ENCODE results near the gene FXYD6.

The FXYD6 gene

DNA sequence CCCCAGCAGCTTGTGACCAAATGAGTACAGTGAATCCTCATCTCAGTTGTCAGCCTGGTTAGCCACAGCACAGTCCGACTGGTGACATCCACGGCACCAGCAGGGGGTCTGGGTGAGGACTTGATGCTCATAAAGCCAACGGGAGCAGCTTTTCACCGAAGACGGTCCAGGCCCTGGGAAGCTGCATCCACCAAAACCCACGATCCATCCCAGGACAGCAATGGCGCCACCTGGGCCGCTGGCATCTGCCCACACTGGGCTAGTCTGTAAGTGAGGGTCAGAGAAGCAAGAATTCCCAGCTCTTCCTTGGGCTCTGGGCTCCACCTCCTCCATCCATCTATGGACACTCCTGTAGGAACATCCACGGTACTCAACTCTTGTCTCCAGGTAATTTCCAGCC lies 25.1 kb upstream of the FXYD6 start:
- Histone ChIP-seq H3K4me3 (no peak overlapping the region), H3K36me3 (ENCODE audit: insufficient read depth, low read length) (no peaks in the 10 kb centered on the region), H3K9me3 (ENCODE audit: low read depth, low read length) (no peaks in the 10 kb centered on the region), H3K9ac (ENCODE audit: insufficient read length) (no peak overlapping the region), H3K27ac (no peak overlapping the region)
- no peak for DNase-seq (ENCODE audit: low read depth, low spot score)
- TF ChIP-seq POLR2AphosphoS5 (IDR thresholded peaks at IDR 0.05; ENCODE audit: borderline replicate concordance, low read depth, low read length), result no peak
- no peak for TF ChIP-seq EZH2 (IDR thresholded peaks at IDR 0.05)
- TF ChIP-seq FOXP2 (optimal IDR thresholded peaks at IDR 0.05; ENCODE audit: control extremely low read depth, extremely low read length, insufficient read depth), result no peak

DNA sequence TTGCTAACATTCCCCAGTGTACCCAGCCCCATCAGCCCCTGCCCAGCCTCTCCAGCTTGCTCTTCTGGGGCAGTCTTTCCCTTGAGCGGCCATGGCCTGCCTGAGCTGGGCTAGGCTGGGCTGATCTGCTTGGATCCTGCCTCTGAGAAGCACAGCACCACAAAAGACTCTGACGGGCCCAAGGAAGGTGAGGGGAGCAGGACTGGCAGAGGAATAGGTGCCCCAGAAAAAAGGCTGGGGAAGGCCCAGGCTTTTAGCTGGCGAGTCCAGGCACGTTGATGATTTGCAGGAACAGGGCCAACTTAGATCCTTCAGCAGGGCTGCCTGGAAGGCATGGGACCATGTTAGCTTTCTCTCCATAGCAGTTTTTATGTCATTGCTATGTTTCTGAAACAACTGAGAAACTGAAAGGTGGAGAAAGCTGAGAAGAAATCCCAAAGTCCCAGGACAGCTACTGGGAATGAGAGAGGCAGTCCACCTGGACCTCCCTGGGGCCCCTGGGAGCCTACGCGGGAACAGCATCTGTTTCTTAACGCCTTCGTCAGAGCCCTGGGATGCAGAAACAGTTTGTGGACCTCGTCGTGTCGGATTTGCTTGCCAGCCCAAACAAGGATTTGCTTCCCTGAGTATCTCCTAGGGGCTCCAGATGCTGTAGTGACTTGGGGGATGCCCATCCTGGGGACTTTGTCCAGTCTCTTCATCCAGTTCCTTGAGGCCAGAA lies 24.4 kb upstream of the FXYD6 start:
- Histone ChIP-seq H3K27ac (no peak overlapping the region), H3K9me3 (ENCODE audit: low read depth, low read length) (no peaks in the 10 kb centered on the region), H3K36me3 (ENCODE audit: insufficient read depth, low read length) (no peaks in the 10 kb centered on the region), H3K4me3 (no peak overlapping the region), H3K9ac (ENCODE audit: insufficient read length) (no peak overlapping the region)
- DNase-seq (ENCODE audit: low read depth, low spot score), result no peak
- TF ChIP-seq EZH2 (IDR thresholded peaks at IDR 0.05), result no peak
- no peak for TF ChIP-seq POLR2AphosphoS5 (IDR thresholded peaks at IDR 0.05; ENCODE audit: borderline replicate concordance, low read depth, low read length)
- no peak for TF ChIP-seq FOXP2 (optimal IDR thresholded peaks at IDR 0.05; ENCODE audit: control extremely low read depth, extremely low read length, insufficient read depth)

DNA sequence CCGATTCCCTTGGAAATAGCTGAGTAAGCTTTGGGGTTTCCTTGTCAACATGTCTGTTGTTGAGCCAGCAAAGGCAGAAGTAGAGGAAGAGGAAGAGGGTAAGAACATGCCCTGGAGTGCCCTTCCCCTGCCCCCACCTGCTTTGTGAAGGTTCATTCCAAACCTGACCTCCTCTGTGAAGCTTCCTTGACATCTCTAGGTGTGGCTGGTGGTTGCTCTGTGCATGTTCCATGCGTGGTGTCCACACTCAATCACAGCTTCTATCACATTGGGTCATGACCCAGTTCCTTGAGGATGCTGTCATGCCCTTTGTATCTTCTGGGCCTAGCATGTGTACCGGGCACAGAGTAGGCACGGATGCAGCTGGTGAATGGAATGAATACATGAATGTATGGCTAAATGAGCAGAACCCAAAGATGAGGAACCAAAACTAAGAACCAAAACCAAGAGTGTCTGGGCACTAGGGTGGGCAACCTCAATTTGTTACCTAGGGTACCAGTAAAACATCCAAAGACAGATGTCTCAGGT lies 23.7 kb upstream of the FXYD6 start:
- TF ChIP-seq FOXP2 (optimal IDR thresholded peaks at IDR 0.05; ENCODE audit: control extremely low read depth, extremely low read length, insufficient read depth) (no peak), EZH2 (IDR thresholded peaks at IDR 0.05) (no peak)
- Histone ChIP-seq H3K36me3 (ENCODE audit: insufficient read depth, low read length) (no peaks in the 10 kb centered on the region), H3K9me3 (ENCODE audit: low read depth, low read length) (no peaks in the 10 kb centered on the region), H3K27ac (no peak overlapping the region), H3K4me3 (no peak overlapping the region), H3K9ac (ENCODE audit: insufficient read length) (no peak overlapping the region)
- no peak for DNase-seq (ENCODE audit: low read depth, low spot score)

DNA sequence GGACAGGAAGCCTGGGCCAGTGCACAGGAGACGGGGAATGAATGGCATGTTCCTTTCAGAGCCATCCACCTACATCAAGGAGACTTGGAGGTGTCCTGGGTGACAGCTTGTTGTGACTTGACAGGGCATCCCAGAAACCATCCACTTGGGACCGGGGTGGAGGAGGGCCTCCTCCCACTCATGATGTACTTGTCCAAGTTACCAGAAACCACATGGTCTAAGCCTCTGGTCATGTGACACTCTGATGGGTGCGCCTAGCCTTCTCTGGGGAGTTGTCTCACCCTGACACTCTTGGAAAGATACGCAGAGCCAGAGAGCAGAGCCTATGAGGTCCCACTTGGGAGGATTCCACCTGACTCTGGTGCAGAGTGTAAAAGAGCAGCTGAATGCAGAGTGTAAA lies 21.6 kb upstream of the FXYD6 start:
- H3K27ac ChIP-seq, result no peak overlapping the region
- no peak overlapping the region for H3K9ac ChIP-seq (ENCODE audit: insufficient read length)
- H3K36me3 ChIP-seq (ENCODE audit: insufficient read depth, low read length), result no peaks in the 10 kb centered on the region
- TF ChIP-seq EZH2 (IDR thresholded peaks at IDR 0.05) (no peak), POLR2AphosphoS5 (IDR thresholded peaks at IDR 0.05; ENCODE audit: borderline replicate concordance, low read depth, low read length) (no peak), FOXP2 (optimal IDR thresholded peaks at IDR 0.05; ENCODE audit: control extremely low read depth, extremely low read length, insufficient read depth) (no peak)
- no peaks in the 10 kb centered on the region for H3K9me3 ChIP-seq (ENCODE audit: low read depth, low read length)
- DNase-seq (ENCODE audit: low read depth, low spot score), result no peak
- no peak overlapping the region for H3K4me3 ChIP-seq

DNA sequence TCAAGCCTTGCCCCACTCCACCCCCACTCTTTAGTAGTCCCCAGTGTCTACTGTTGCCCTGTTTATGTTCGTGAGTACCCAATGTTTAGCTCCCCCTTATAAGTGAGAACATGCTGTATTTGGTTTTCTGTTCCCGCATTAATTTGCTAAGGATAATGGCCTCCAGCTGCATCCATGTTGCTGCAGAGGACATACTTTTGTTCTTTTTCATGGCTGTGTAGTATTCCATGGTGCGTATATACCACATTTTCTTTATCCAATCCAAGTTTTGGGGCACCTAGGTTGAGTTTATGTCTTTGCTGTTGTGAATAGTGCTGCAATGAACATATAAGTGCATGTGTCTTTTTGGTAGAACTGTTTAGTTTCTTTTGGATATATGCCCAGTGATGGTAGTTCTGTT lies 16.2 kb upstream of the FXYD6 start:
- H3K36me3 ChIP-seq (ENCODE audit: insufficient read depth, low read length), result no peaks in the 10 kb centered on the region
- TF ChIP-seq FOXP2 (optimal IDR thresholded peaks at IDR 0.05; ENCODE audit: control extremely low read depth, extremely low read length, insufficient read depth), result no peak
- TF ChIP-seq POLR2AphosphoS5 (IDR thresholded peaks at IDR 0.05; ENCODE audit: borderline replicate concordance, low read depth, low read length), result no peak
- no peak for TF ChIP-seq EZH2 (IDR thresholded peaks at IDR 0.05)
- H3K9ac ChIP-seq (ENCODE audit: insufficient read length), result no peak overlapping the region
- no peaks in the 10 kb centered on the region for H3K9me3 ChIP-seq (ENCODE audit: low read depth, low read length)
- H3K27ac ChIP-seq, result no peak overlapping the region
- H3K4me3 ChIP-seq, result no peak overlapping the region
- DNase-seq (ENCODE audit: low read depth, low spot score), result no peak

DNA sequence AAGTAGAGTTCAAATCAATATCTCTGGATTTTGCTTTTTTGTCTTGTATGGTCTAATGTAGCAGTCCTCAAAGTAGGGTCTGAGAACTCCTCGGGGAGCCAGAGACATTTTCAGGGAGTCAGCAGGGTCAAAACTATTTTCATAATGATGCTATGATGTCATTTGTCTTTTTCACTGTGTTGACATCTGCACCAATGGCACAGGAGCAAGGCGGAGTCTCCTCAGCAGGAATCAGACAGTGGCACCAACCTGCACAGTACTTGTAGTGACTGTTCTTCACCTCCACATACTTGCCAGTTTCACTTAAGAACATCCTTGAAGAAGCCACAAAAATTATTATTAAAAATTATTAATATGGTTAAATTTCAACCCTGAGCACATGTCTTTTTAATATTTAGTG lies 14.9 kb upstream of the FXYD6 start:
- H3K27ac ChIP-seq, result no peak overlapping the region
- no peaks in the 10 kb centered on the region for H3K36me3 ChIP-seq (ENCODE audit: insufficient read depth, low read length)
- H3K9me3 ChIP-seq (ENCODE audit: low read depth, low read length), result no peaks in the 10 kb centered on the region
- no peak for TF ChIP-seq EZH2 (IDR thresholded peaks at IDR 0.05)
- no peak for TF ChIP-seq POLR2AphosphoS5 (IDR thresholded peaks at IDR 0.05; ENCODE audit: borderline replicate concordance, low read depth, low read length)
- no peak for TF ChIP-seq FOXP2 (optimal IDR thresholded peaks at IDR 0.05; ENCODE audit: control extremely low read depth, extremely low read length, insufficient read depth)
- H3K9ac ChIP-seq (ENCODE audit: insufficient read length), result no peak overlapping the region
- H3K4me3 ChIP-seq, result no peak overlapping the region
- no peak for DNase-seq (ENCODE audit: low read depth, low spot score)

DNA sequence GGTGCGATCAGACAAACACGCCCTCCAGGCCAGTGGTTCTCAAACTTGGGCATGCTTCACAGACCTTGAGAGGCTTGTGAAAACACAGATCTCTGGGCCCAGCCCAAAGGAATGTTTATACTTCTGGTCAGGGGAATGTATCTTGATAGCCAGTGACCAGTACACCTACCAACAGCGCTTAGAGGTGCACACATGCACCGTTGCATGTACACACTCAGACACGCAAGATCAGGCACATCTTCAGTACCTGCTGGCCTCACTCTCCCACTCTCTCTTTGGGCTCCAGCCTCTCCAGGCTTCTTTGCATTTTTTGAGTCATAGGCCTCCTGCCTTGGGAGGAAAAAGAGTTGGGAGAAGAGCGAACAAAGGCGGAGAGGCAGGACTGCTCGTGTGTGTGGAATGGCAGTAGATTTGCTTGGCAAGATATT lies 11.7 kb upstream of the FXYD6 start:
- Histone ChIP-seq H3K9me3 (ENCODE audit: low read depth, low read length) (no peaks in the 10 kb centered on the region), H3K9ac (ENCODE audit: insufficient read length) (no peak overlapping the region), H3K36me3 (ENCODE audit: insufficient read depth, low read length) (no peaks in the 10 kb centered on the region), H3K27ac (no peak overlapping the region), H3K4me3 (no peak overlapping the region)
- no peak for DNase-seq (ENCODE audit: low read depth, low spot score)
- no peak for TF ChIP-seq POLR2AphosphoS5 (IDR thresholded peaks at IDR 0.05; ENCODE audit: borderline replicate concordance, low read depth, low read length)
- TF ChIP-seq FOXP2 (optimal IDR thresholded peaks at IDR 0.05; ENCODE audit: control extremely low read depth, extremely low read length, insufficient read depth), result no peak
- TF ChIP-seq EZH2 (IDR thresholded peaks at IDR 0.05), result no peak

DNA sequence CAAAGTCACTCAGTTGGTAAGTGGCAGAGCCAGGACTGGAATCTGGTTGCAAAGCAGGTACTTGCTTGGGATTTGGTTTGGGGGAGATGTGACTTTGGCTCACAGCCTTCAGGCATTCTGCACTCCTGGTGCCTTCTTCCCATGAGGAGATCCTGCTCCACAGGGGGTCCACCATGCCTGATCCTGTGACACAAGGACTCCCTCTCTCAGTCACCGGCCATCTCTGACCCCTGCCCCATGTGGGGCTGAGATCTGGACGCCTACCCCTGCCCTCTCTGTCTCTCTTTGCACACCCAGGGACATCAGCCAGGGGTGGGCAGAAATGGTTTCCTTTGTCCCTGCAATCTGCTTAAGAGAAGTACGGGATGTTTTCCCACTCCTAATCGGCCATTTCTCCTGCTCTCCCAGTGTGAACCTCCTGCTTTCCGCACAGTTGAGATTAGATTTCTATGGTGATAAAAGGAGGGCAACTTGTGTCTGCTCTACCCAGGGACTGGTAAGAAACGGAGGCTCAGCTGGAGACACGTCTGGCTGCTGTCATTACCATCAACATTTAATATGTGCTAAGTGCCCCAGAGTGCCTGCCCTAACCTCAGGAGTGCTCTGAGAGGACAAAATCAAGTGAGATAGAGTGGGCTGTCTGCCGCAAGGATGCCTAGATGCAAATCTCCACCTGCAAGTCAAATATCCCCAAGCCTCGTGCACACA lies 11.1 kb upstream of the FXYD6 start:
- TF ChIP-seq EZH2 (IDR thresholded peaks at IDR 0.05) (no peak), POLR2AphosphoS5 (IDR thresholded peaks at IDR 0.05; ENCODE audit: borderline replicate concordance, low read depth, low read length) (no peak), FOXP2 (optimal IDR thresholded peaks at IDR 0.05; ENCODE audit: control extremely low read depth, extremely low read length, insufficient read depth) (no peak)
- H3K36me3 ChIP-seq (ENCODE audit: insufficient read depth, low read length), result no peaks in the 10 kb centered on the region

More for the DNA sequence above, 11.1 kb upstream of the FXYD6 start:
- DNase-seq (ENCODE audit: low read depth, low spot score), result no peak
- no peak overlapping the region for H3K9ac ChIP-seq (ENCODE audit: insufficient read length)
- no peaks in the 10 kb centered on the region for H3K9me3 ChIP-seq (ENCODE audit: low read depth, low read length)
- H3K27ac ChIP-seq, result no peak overlapping the region
- H3K4me3 ChIP-seq, result no peak overlapping the region
